ENCODE measurements around the gene RHOA. TPM values are rescaled to one million over a fixed set of nuclear protein-coding genes. Genes with fewer than 3 reads are reported as not detected.
"Not testable (repeated sequence)": the region's sequence is repeated elsewhere in the genome, so short reads cannot be mapped to it uniquely, and the experiment has no call there.

Gene RHOA
- total RNA-seq, 6 donors from 2014 or later, result 206 to 611 (median 456) TPM

DNA sequence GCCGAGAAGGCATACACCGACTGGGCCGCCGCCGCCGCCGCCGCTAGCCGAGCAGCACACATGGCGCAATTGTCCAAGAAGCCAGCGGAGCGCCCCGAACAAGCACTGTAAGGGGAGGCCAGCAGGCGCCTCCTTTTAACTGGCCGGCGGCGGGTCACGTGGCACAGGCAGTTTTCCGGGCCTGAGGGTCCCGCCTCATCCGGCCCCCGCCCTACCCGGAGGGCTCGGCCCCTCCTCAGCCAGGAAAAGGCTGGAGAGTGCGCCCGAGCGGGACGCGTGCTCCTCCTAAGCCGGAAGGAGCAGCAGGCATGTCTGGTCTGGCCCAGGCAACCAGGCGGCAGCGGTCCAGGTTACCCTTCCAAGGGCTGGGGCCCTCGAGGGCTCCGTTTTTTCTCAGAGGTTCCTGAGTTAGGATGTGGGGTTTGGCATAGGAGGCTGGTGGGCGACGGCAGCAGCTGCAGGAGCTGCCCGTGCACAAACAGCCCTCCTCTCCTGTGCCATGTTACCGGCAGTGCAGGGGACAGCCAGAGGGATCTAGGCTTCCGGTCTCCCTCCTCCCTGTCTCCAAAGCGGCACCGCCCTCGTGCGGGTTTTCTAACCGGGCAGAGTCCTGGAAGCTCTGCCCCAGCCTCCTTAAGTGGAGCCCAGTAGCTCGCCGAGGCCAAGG lies 53.4 kb downstream of the RHOA start, which contains the start of gene GPX1:
GPX1 (minus strand) TSS at position 137 of the 667 bp plus-strand sequence; CDS start at position 62, 75 bp downstream.
- Histone ChIP-seq H3K4me3 (peak within 1 kb of the TSS; percentile 37 to 83 (median 70)), H3K27me3 (no peaks in the 10 kb centered on the region), H3K9me3 (no peaks in the 10 kb centered on the region), H3K36me3 (peaks cover 30 to 69% (median 46%) of the 10 kb centered on the region in 4 donors), H3K27ac (peak within 1 kb of the TSS; percentile 88 to 95 (median 94)), H3K4me1 (peaks cover 33 to 58% (median 42%) of the 10 kb centered on the region in 4 donors)
- DNase-seq (peak; percentile 97 to 98), ATAC-seq (ENCODE audit: low FRiP score in 2 of 2) (peak; percentile 95 to 97)
- TF ChIP-seq POLR2A (IDR thresholded peaks at IDR 0.05) (peak; percentile 62 to 99 (median 98)), CTCF (IDR thresholded peaks at IDR 0.05) (peak in 4 of 6 experiments; percentile 6 to 29 (median 14)), POLR2AphosphoS5 (IDR thresholded peaks at IDR 0.05) (peak; percentile 94 to 98), EP300 (IDR thresholded peaks at IDR 0.05) (peak in 2 of 4 donors; percentile 61 to 75)
- 2 to 11% methylated on average over 12 to 24 of the region's 46 CpGs for WGBS, 2 donors

GRCh38 chr3:49357443-49358216 lies 54.1 kb downstream of the RHOA start:
- H3K36me3 ChIP-seq, result peaks cover 30 to 62% (median 42%) of the 10 kb centered on the region in 4 donors

DNA sequence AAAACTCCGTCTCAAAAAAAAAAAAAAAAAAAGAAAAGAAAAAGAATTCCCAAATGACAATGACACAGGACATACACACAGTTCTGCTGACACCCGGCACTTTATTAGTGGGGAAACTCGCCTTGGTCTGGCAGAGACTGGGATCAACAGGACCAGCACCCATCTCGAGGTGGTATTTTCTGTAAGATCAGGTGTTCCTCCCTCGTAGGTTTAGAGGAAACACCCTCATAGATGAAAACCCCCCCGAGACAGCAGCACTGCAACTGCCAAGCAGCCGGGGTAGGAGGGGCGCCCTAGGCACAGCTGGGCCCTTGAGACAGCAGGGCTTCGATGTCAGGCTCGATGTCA lies 54.7 kb downstream of the RHOA start:
- H3K9me3 ChIP-seq, H3K27me3 ChIP-seq, DNase-seq: not testable (repeated sequence)
- Histone ChIP-seq H3K36me3 (peaks cover 25 to 56% (median 36%) of the 10 kb centered on the region in 4 donors), H3K4me1 (peaks cover 42 to 55% (median 51%) of the 10 kb centered on the region in 4 donors), H3K4me3 (peak overlapping the region; percentile 37 to 83 (median 70)), H3K27ac (peak overlapping the region; percentile 88 to 95 (median 94))
- ATAC-seq (ENCODE audit: low FRiP score in 2 of 2), result peak in 1 of 2 donors; percentile 1
- peak in 1 of 4 donors; percentile 23 for TF ChIP-seq POLR2A (IDR thresholded peaks at IDR 0.05)
- 31 to 32% methylated on average over 6 to 8 of the region's 10 CpGs for WGBS, 2 donors

More at GRCh38 chr3:49357443-49358216, 54.1 kb downstream of the RHOA start:
- H3K9me3 ChIP-seq, H3K27me3 ChIP-seq: not testable (repeated sequence)
- WGBS, 2 donors, result 0 to 1% methylated on average over 23 to 48 of the region's 63 CpGs
- peak; percentile 57 to 93 for DNase-seq
- Histone ChIP-seq H3K4me3 (peak overlapping the region; percentile 37 to 83 (median 70)), H3K27ac (peak overlapping the region; percentile 88 to 95 (median 94)), H3K4me1 (peaks cover 36 to 51% (median 47%) of the 10 kb centered on the region in 4 donors)
- ATAC-seq (ENCODE audit: low FRiP score in 2 of 2), result peak; percentile 54 to 71
- peak in 1 of 2 donors; percentile 28 for TF ChIP-seq POLR2AphosphoS5 (IDR thresholded peaks at IDR 0.05)

DNA sequence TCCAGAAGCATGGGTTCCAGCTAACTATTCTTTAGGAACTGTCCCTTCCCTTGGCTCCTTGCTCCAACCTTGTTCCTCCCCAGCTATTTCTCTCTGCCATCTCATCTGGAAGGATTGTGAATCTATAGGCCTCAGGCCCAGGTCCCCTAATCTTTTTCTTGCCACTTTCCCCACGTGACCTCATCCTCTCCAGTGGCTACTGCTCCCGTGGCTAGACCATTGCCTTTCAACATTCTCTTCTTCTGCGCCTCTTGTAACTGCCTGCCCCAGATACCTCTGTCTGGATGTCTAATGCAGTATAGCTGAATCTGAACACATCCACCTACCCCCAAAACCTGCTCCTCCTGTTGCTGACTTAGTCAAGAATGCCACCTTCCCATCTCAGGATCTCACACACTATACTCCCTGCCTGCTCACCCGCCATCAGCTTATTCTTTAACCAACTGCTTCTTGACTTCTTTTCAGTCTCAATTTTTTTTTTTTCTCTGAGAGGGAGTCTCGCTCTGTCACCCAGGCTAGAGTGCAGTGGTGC lies 58.8 kb downstream of the RHOA start:
- ATAC-seq (ENCODE audit: low FRiP score in 2 of 2) (no peak), DNase-seq (no peak)
- H3K27me3 ChIP-seq, result no peaks in the 10 kb centered on the region
- H3K36me3 ChIP-seq, result peaks cover 0 to 21% (median 8%) of the 10 kb centered on the region in 4 donors
- TF ChIP-seq POLR2A (IDR thresholded peaks at IDR 0.05), result no peak
- no peak for TF ChIP-seq CTCF (IDR thresholded peaks at IDR 0.05)
- TF ChIP-seq EP300 (IDR thresholded peaks at IDR 0.05), result no peak
- no peak for TF ChIP-seq POLR2AphosphoS5 (IDR thresholded peaks at IDR 0.05)
- H3K4me1 ChIP-seq, result peaks cover 62 to 67% (median 65%) of the 10 kb centered on the region in 4 donors
- no peak overlapping the region for H3K4me3 ChIP-seq
- WGBS, 2 donors, result 83 to 84% methylated on average over 5 of the region's 5 CpGs
- no peaks in the 10 kb centered on the region for H3K9me3 ChIP-seq
- peak overlapping the region; percentile 58 to 99 (median 88) for H3K27ac ChIP-seq

- H3K9me3 ChIP-seq, result no peaks in the 10 kb centered on the region
- DNase-seq (no peak), ATAC-seq (ENCODE audit: low FRiP score in 2 of 2) (peak in 1 of 2 donors; percentile 16)
- peaks cover 66 to 71% (median 70%) of the 10 kb centered on the region in 4 donors for H3K4me1 ChIP-seq
- H3K27ac ChIP-seq, result peak overlapping the region; percentile 58 to 99 (median 88)
- WGBS, 2 donors, result 57 to 68% methylated on average over 2 of the region's 2 CpGs
- TF ChIP-seq POLR2A (IDR thresholded peaks at IDR 0.05) (no peak), CTCF (IDR thresholded peaks at IDR 0.05) (no peak), EP300 (IDR thresholded peaks at IDR 0.05) (no peak), POLR2AphosphoS5 (IDR thresholded peaks at IDR 0.05) (no peak)
- H3K36me3 ChIP-seq, result peaks cover 0 to 21% (median 8%) of the 10 kb centered on the region in 4 donors
- H3K4me3 ChIP-seq, result no peak overlapping the region
- H3K27me3 ChIP-seq, result no peaks in the 10 kb centered on the region
Observed at GRCh38 chr3:49352281-49352680, 59.5 kb downstream of the RHOA start.

All from upper lobe of left lung (tissue), 6 donors.